ENCODE data around the gene GTSE1.

The GTSE1 gene

GRCh38 chr22:46366327-46366731, 69.7 kb downstream of the GTSE1 start:
- no peak for DNase-seq (ENCODE audit: low read depth in 2 of 2)

- no peak for DNase-seq (ENCODE audit: low read depth in 2 of 2)
Measured at GRCh38 chr22:46366801-46367706, 70.4 kb downstream of the GTSE1 start.

- DNase-seq (ENCODE audit: low read depth in 2 of 2): peak; percentile 19 to 33
Measured at GRCh38 chr22:46367707-46368191, 71.1 kb downstream of the GTSE1 start.

GRCh38 chr22:46368422-46368821, 71.8 kb downstream of the GTSE1 start:
- no peak for DNase-seq (ENCODE audit: low read depth in 2 of 2)

GRCh38 chr22:46368871-46369715, 72.4 kb downstream of the GTSE1 start:
- no peak for DNase-seq (ENCODE audit: low read depth in 2 of 2)

GRCh38 chr22:46369716-46370583, 73.3 kb downstream of the GTSE1 start:
- DNase-seq (ENCODE audit: low read depth in 2 of 2): no peak

GRCh38 chr22:46370584-46371291, 74.1 kb downstream of the GTSE1 start:
- peak; percentile 24 to 40 for DNase-seq (ENCODE audit: low read depth in 2 of 2)

GRCh38 chr22:46371623-46372226, 75.1 kb downstream of the GTSE1 start:
- DNase-seq (ENCODE audit: low read depth in 2 of 2): no peak

GRCh38 chr22:46372686-46373085, 76.0 kb downstream of the GTSE1 start:
- DNase-seq (ENCODE audit: low read depth in 2 of 2): no peak

GRCh38 chr22:46373159-46373558, 76.5 kb downstream of the GTSE1 start:
- DNase-seq (ENCODE audit: low read depth in 2 of 2): peak in 1 of 2 donors; percentile 12

- peak; percentile 15 to 26 for DNase-seq (ENCODE audit: low read depth in 2 of 2)
Measured at GRCh38 chr22:46373921-46374662, 77.4 kb downstream of the GTSE1 start.

- no peak for DNase-seq (ENCODE audit: low read depth in 2 of 2)
Measured at GRCh38 chr22:46374663-46375474, 78.2 kb downstream of the GTSE1 start.

GRCh38 chr22:46376111-46376510, 79.4 kb downstream of the GTSE1 start:
- DNase-seq (ENCODE audit: low read depth in 2 of 2): no peak

GRCh38 chr22:46376908-46377524, 80.3 kb downstream of the GTSE1 start:
- no peak for DNase-seq (ENCODE audit: low read depth in 2 of 2)

GRCh38 chr22:46377525-46378425, 81.1 kb downstream of the GTSE1 start:
- DNase-seq (ENCODE audit: low read depth in 2 of 2): no peak

- no peak for DNase-seq (ENCODE audit: low read depth in 2 of 2)
Measured at GRCh38 chr22:46378426-46379065, 81.9 kb downstream of the GTSE1 start.

Measured in stimulated activated CD8-positive, alpha-beta memory T cell treated with anti-CD3 and anti-CD28 coated beads, Interleukin-15, amount 100 ng/mL, for 4 hours (primary cell).